ENCODE data around the gene PRKCA.

PRKCA gene

DNA sequence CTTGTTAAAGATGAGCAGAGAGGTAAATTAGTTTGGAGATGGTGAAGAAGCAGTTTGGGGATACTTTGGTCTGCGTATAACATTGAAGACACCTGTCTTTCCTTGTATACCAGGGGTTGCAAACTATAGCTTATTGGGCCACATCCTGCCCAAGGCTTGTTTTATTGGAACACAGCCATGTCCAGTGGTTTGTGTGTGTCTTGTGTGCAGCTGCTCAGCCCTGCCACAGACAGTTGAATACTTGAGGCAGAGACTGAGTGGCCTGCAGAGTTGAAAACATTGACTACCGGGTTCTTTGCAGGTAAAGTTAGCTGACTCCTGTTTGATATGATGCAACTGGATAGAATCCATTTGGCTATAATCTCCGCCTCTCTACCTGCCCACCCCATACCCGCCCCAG is 224.4 kb downstream of the PRKCA start:
- H3K4me1 ChIP-seq (ENCODE audit: control insufficient read depth in 1 of 2, insufficient read depth in 1 of 2, low read depth in 1 of 2, low read length in 1 of 2) = no peaks in the 10 kb centered on the region
- TF ChIP-seq, protein P1, sequence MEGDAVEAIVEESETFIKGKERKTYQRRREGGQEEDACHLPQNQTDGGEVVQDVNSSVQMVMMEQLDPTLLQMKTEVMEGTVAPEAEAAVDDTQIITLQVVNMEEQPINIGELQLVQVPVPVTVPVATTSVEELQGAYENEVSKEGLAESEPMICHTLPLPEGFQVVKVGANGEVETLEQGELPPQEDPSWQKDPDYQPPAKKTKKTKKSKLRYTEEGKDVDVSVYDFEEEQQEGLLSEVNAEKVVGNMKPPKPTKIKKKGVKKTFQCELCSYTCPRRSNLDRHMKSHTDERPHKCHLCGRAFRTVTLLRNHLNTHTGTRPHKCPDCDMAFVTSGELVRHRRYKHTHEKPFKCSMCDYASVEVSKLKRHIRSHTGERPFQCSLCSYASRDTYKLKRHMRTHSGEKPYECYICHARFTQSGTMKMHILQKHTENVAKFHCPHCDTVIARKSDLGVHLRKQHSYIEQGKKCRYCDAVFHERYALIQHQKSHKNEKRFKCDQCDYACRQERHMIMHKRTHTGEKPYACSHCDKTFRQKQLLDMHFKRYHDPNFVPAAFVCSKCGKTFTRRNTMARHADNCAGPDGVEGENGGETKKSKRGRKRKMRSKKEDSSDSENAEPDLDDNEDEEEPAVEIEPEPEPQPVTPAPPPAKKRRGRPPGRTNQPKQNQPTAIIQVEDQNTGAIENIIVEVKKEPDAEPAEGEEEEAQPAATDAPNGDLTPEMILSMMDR (IDR thresholded peaks at IDR 0.05) = no peak
- no peak overlapping the region for H3K27ac ChIP-seq

DNA sequence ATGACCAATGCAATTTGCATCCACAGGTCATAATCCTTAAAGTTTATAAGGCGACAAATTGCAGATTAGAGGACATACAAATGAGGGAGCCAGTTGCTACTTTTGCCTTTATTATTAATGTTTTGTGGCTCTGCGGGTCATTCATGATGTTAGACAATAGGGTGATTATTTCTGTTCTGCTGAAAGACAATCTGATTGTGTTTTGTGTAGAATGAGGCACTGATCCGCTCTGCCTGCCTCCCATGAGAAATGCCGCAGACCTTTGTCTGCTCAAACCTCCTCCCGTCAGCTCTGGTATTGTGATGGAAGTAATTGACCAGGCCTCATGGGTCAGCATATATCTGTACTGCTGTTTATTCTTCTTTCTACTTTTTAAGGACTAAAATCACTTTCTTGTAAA is 224.9 kb downstream of the PRKCA start:
- H3K27ac ChIP-seq = no peak overlapping the region
- no peaks in the 10 kb centered on the region for H3K36me3 ChIP-seq
- H3K4me3 ChIP-seq (ENCODE audit: low read depth in 1 of 2, low read length in 1 of 2) = no peak overlapping the region
- TF ChIP-seq, protein P1 (IDR thresholded peaks at IDR 0.05) = no peak
- no peaks in the 10 kb centered on the region for H3K4me1 ChIP-seq (ENCODE audit: control insufficient read depth in 1 of 2, insufficient read depth in 1 of 2, low read depth in 1 of 2, low read length in 1 of 2)
- no peaks in the 10 kb centered on the region for H3K9me3 ChIP-seq
- H3K27me3 ChIP-seq = no peaks in the 10 kb centered on the region

More for the DNA sequence above, 224.4 kb downstream of the PRKCA start:
- no peaks in the 10 kb centered on the region for H3K27me3 ChIP-seq
- no peak overlapping the region for H3K4me3 ChIP-seq (ENCODE audit: low read depth in 1 of 2, low read length in 1 of 2)
- H3K9me3 ChIP-seq = no peaks in the 10 kb centered on the region
- H3K36me3 ChIP-seq = no peaks in the 10 kb centered on the region

DNA sequence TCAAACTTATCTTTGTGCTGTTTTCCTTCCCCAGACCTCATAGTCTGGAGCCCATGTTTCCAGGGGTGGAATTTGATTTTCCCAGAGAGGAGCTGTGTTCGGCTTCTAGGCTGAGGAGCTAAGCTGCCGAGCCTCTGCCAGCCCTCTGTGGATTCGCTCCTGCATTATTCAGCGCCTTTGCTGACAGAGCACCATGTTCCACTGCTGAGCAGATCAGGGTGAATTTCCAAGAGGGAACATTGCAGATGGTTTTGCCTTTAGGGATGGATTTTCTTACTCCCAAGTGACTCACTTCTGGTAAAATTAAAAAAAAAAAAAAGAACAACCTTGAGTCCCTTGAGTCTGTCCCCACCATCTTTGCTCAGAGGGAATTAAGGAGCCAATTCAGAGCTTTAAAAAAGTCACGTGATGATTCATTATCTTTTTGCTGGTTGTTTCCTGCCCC is 229.5 kb downstream of the PRKCA start:
- TF ChIP-seq, protein P1 (IDR thresholded peaks at IDR 0.05) = no peak
- Histone ChIP-seq H3K9me3 (no peaks in the 10 kb centered on the region), H3K36me3 (no peaks in the 10 kb centered on the region), H3K27ac (no peak overlapping the region), H3K4me1 (ENCODE audit: control insufficient read depth in 1 of 2, insufficient read depth in 1 of 2, low read depth in 1 of 2, low read length in 1 of 2) (no peaks in the 10 kb centered on the region), H3K27me3 (no peaks in the 10 kb centered on the region), H3K4me3 (ENCODE audit: low read depth in 1 of 2, low read length in 1 of 2) (no peak overlapping the region)

DNA sequence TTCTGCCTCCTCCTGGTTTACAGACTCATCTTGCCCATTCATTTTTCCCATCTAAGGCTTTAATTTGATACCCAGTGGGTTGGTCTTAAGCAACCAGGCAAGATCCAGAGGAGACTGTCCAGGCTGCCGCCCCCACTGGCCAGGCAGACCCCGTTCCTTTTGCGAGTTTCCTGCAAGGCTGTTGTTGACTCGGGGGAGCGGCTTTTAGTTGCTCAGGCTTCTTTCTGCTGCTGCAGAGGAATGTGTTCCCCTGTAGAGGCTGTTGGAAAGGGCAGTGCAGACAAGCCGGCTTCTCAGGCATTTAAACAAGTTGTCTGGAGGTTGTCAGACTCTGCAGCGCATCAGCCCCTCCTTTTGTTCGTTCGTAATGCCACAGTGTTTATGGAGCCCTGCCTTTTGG is 231.2 kb downstream of the PRKCA start:
- H3K4me3 ChIP-seq (ENCODE audit: low read depth in 1 of 2, low read length in 1 of 2) = no peak overlapping the region
- TF ChIP-seq, protein P1 (IDR thresholded peaks at IDR 0.05) = no peak
- no peak overlapping the region for H3K27ac ChIP-seq
- no peaks in the 10 kb centered on the region for H3K4me1 ChIP-seq (ENCODE audit: control insufficient read depth in 1 of 2, insufficient read depth in 1 of 2, low read depth in 1 of 2, low read length in 1 of 2)
- no peaks in the 10 kb centered on the region for H3K27me3 ChIP-seq
- H3K36me3 ChIP-seq = no peaks in the 10 kb centered on the region
- H3K9me3 ChIP-seq = no peaks in the 10 kb centered on the region

DNA sequence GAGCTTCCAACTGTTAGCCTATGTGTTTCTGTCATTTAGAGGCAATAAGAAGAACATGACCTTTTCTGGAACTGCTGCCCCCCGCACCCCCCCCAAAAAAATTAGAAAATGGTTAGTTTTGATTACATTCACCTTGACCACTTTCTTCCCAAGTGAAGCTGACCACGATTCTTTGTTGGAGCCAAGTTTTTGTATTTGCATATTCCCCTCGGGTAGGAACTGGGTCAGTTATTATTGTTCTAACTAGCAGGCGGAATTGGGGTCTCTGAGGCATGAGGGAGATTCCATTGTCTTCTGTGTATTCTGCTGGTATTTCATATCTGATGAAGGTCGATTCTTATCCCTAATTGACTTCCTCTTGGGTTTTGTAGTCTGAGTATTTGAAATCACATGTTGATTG is 231.6 kb downstream of the PRKCA start:
- H3K4me1 ChIP-seq (ENCODE audit: control insufficient read depth in 1 of 2, insufficient read depth in 1 of 2, low read depth in 1 of 2, low read length in 1 of 2) = no peaks in the 10 kb centered on the region
- no peaks in the 10 kb centered on the region for H3K9me3 ChIP-seq

More for the DNA sequence above, 231.6 kb downstream of the PRKCA start:
- no peak overlapping the region for H3K4me3 ChIP-seq (ENCODE audit: low read depth in 1 of 2, low read length in 1 of 2)
- H3K27ac ChIP-seq = no peak overlapping the region
- H3K27me3 ChIP-seq = no peaks in the 10 kb centered on the region
- no peaks in the 10 kb centered on the region for H3K36me3 ChIP-seq
- TF ChIP-seq, protein P1 (IDR thresholded peaks at IDR 0.05) = no peak

All from neutrophil (primary cell).